HG03103 (cell line): Measurements from ENCODE around the gene UGGT1.
"Not testable (repeated sequence)": the region's sequence is repeated elsewhere in the genome, so short reads cannot be mapped to it uniquely, and the experiment has no call there.

ENCODE experiments used
- ATAC-seq: cut with Tn5 transposase; IDR thresholded peaks from one replicate; pipeline ENCODE4 v1.9.1; 2021; ENCODE audit warnings: low read depth; ENCODE audit not compliant: unreplicated experiment

UGGT1 gene

DNA sequence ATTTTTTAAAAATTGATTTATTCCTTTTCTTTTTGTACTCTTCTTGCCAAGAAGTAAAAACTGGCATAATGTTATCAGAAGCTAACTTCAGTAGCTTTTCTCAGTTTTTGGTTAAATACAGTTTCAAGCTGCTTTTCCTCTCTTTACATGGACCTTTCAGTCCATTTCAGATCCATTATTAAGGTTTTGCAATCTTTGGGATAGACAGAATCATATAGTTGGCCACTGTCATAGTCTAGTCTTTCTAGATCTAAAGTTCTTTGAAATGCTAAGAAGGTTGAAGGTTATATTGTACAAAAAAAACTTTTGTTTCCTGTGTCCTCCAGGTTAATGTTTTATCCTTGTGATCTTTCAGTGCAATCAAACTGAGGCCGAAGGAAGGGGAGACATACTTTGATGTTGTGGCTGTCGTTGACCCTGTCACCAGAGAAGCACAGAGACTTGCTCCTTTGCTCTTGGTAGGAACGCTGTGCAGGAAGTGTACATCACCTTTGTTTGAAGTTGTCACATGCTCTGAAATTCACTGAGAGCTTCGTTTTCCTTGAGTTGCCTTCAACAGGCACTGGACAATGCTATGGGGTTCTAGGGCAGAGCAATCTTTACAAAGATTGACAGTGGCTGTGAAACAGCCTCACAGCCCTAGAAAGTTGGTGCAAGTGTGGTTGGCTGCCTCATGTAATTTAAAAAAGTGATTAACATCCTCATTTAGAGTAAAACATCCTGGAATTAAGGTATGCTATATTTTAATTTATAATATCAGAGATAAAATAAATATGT, 79.1 kb downstream of the UGGT1 start:
- no peak for ATAC-seq

DNA sequence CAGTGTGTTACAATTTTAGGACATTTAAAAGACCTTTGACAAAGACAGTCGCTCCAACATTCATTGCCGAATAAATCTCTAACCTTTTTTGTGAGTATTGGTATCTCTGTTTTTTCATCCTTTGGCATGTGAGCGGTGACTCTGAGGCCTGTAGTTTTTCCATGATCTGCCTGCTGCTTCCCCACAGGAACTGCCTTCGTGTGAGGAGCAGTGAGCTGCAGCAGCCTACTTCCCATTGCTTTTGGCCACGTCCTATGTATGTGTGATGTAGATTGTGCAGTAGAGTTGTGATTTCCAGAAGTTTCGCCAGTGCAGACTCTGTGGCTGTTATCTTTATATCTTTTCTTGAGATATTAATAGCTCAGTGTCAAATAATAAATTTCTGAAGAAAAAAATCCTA, 79.8 kb downstream of the UGGT1 start:
- ATAC-seq: no peak

- ATAC-seq: no peak
Observed at GRCh38 chr2:128172191-128172590, 81.2 kb downstream of the UGGT1 start.

GRCh38 chr2:128174067-128174466, 83.1 kb downstream of the UGGT1 start:
- ATAC-seq: not testable (repeated sequence)

DNA sequence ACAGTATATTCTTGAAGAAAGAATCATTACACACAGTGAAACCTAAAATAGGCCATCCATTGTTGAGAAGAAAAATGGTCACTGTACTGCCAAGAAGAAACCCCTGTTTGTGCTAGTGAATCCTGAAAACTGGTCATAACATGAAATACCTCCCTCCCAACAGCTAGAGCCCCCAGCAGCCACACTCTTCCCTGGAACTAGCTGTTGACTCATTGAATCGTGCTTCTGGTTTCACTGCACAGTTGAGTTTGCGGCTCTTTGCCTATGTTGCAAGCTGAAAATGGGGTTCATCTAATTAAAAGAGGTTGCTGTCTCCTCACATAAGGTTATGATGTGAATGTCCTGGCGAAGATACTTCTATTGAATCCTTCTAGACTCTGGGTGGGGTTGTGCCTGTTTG, 86.3 kb downstream of the UGGT1 start:
- ATAC-seq: no peak

GRCh38 chr2:128178149-128178649, 87.2 kb downstream of the UGGT1 start:
- ATAC-seq: no peak

- peak; percentile 82 for ATAC-seq
Observed at GRCh38 chr2:128178650-128179460, 87.9 kb downstream of the UGGT1 start.

DNA sequence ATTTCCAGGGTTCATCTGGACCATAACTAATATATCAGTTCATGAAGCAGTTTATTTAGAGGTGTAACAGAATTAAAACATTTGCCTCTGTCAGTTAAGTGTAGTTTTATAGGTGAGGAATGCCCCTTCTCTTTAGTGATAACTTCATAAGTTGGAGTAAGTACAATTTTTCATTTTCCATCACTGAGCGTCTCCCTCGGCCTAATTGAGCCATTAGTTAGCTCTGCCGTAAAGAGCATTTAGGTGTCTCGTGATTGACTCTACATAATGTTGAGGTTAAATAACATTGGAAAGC, 88.4 kb downstream of the UGGT1 start:
- no peak for ATAC-seq

DNA sequence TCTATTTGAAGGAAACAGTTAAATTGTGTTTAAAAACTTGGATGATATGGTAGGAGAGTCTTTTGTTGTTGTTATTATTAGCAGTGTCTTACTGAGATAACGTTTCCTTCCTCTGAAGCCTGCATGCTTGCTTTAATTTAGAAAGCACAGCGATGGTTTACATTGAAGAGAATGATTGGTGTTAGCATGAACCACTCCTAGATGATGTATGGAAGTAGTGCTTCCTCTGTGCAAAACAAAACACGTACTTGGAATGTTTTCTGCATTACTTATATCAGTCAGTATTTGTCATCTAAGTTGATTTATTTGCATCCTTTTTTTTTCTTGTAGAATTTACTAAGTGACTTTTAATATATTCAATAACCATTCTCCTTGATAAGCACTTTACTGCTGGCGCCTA, 89.0 kb downstream of the UGGT1 start:
- ATAC-seq: no peak

GRCh38 chr2:128185576-128185975, 94.6 kb downstream of the UGGT1 start:
- no peak for ATAC-seq

DNA sequence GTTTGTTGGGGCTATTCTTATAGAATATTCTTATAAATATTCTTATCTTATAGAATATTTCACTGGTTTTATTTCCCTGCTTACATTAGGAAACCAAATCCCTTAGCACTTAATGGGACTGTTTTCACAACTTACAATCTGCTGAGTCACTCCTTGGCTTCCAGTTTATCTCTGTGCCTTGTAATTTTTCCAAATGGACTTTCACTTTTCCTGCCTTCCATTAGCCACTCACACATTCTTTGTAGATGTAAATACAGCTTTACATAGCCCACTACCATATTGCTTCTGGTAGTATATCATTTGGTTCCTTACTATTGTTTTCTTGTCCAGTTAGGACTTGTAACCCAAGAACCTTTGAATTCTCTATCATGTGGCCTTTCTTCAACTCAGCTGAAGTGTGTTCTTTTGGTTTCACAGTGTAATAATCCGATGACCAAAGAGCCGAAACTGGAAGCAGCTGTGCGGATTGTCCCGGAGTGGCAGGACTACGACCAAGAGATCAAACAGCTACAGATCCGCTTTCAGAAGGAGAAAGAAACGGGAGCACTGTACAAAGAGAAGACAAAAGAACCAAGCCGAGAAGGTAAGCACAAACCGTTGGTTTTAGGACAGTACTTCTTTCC, 96.1 kb downstream of the UGGT1 start:
- no peak for ATAC-seq

- no peak for ATAC-seq
Observed at GRCh38 chr2:128195435-128195984, 104.5 kb downstream of the UGGT1 start.

GRCh38 chr2:128196026-128196425, 105.0 kb downstream of the UGGT1 start:
- ATAC-seq: no peak

DNA sequence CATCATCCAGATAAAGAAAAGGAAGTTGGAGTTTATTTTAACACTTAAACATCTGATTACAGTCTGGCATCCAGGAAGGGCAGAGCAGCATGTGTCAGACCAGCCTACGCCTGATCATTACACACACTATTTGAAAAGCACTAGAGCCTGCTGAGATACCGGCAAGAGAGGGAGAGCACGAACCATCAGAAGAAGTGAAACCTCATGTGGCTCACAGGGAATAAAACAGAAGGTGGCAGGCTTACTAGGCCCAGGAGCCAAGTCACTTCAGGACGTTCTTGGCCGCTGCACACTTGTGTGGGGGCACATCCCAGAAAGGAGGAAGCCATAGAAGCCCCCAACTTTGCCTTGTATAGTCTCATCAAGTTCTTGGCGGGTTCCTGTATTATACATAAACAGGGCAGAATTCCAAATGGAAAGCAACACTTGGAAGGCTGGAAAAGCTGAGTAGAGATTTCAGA, 105.5 kb downstream of the UGGT1 start:
- ATAC-seq: no peak

DNA sequence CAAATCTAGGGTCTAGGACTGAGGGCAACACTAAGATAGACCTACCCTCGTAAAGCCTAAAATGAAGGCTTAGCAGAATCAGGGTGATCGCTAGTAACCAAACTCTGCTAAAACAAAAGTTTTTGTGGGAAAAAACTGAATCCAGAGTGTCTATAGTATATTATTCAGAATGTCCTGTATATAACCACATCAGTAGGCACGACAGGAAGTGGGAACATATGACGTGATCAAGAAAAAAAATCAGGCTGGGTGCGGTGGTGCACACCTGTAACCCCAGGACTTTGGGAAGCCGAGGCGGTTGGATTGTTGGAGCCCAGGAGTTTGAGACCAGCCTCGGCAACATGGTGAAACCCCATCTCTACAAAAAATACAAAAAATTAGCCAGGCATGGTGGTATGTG, 106.1 kb downstream of the UGGT1 start:
- no peak for ATAC-seq

- no peak for ATAC-seq
Observed at GRCh38 chr2:128198656-128199055, 107.7 kb downstream of the UGGT1 start.

DNA sequence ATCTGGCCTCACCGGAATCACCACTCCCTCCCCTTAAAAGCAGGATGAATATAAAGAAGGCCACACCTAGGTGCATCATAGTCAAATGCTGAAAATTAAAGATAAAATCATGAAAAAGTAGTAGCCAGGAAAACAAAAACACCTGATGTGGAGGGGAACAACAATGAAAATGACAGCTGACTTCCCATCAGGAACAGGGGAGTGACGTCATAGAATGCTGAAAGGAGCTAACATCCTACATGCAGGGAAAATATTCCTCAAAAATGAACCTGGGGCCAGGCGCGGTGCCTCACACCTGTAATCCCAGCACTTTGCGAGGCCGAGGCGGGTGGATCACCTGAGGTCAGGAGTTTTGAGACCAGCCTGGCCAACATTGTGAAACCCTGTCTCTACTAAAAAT, 108.1 kb downstream of the UGGT1 start:
- ATAC-seq: no peak

DNA sequence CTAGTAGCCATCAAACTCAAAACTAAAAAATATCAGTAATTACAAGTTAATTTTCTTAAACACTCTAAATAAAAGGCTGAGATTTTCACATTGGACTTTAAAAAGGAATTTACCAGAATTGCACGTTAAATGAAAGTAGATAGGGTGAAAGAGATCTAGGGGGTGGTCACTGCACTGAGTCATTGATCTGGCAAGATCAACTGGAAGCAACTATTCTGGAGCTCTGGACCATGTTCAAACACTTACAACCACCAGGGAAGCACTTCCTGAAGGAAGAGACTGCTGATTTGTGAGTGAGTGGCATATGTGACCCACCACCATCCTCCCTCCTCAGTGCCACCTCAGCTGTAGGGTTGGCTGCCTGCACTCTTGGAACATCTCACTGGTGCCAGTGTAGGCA, 111.8 kb downstream of the UGGT1 start:
- no peak for ATAC-seq

- ATAC-seq: no peak
Observed at GRCh38 chr2:128206245-128206644, 115.2 kb downstream of the UGGT1 start.

DNA sequence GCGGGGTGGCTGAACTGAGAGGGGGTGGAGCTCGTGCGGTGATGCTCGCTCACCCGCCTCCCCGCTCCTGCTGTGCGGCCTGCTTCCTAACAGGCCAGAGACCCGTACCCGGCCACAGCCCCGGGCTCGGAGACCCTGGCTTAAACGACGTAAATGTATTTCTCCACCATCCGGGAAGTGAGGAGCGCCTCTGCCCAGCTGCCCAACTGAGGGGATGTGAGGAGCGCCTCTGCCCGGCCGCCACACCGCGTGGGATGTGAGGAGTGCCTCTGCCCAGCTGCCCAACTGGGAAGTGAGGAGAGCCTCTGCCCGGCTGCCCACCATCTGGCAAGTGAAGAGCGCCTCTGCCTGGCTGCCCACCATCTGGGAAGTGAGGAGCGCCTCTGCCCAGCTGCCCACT, 117.0 kb downstream of the UGGT1 start:
- no peak for ATAC-seq
